Measurements from ENCODE around the gene LRRC18.

GRCh38 chr10:48895803-48896195 lies 43.8 kb downstream of the LRRC18 start:
- TF ChIP-seq EZH2 (IDR thresholded peaks at IDR 0.05) (no peak), CTCF (IDR thresholded peaks at IDR 0.05 in 2 of 3, conservative IDR thresholded peaks at IDR 0.05 in 1 of 3; ENCODE audit: borderline replicate concordance in 1 of 3, insufficient read depth in 1 of 3, low read depth in 2 of 3, low read length in 2 of 3) (no peak), YY1 (IDR thresholded peaks at IDR 0.05; ENCODE audit: extremely low read depth, insufficient replicate concordance, low read depth, low read length) (no peak), SIN3A (IDR thresholded peaks at IDR 0.05; ENCODE audit: low read depth) (no peak), ZNF274 (IDR thresholded peaks at IDR 0.05; ENCODE audit: low read depth, low read length) (no peak), FOSL1 (IDR thresholded peaks at IDR 0.05; ENCODE audit: low read depth) (no peak), EZH2phosphoT487 (IDR thresholded peaks at IDR 0.05; ENCODE audit: borderline replicate concordance) (no peak), SP1 (IDR thresholded peaks at IDR 0.05; ENCODE audit: low read depth) (no peak), REST (IDR thresholded peaks at IDR 0.05; ENCODE audit: low read depth) (no peak), POLR2A (IDR thresholded peaks at IDR 0.05; ENCODE audit: borderline replicate concordance, extremely low read depth, insufficient read depth, insufficient read length) (no peak)

Measured in HCT116 (cell line).